Measurements from ENCODE around the gene PI3. TPM values are rescaled to one million over a fixed set of nuclear protein-coding genes. Genes with fewer than 3 reads are reported as not detected.

The PI3 gene
- total and polyA plus RNA-seq, 8 donors = 0.25 to 165 (median 1.4) TPM; not detected in 5

GRCh38 chr20:45218124-45218523, 43.4 kb downstream of the PI3 start:
- DNase-seq = no peak
- ATAC-seq = no peak
- intact Hi-C loops (cut with DNase I) = no loop called here
- peaks cover 0 to 18% of the 10 kb centered on the region in 2 donors for H3K27me3 ChIP-seq
- no peaks in the 10 kb centered on the region for H3K4me1 ChIP-seq
- no peaks in the 10 kb centered on the region for H3K36me3 ChIP-seq
- no peak overlapping the region for H3K27ac ChIP-seq
- H3K9me3 ChIP-seq = no peaks in the 10 kb centered on the region
- H3K4me3 ChIP-seq = no peak overlapping the region
- TF ChIP-seq CTCF (IDR thresholded peaks at IDR 0.05) = no peak

GRCh38 chr20:45218636-45219035, 43.9 kb downstream of the PI3 start:
- Histone ChIP-seq H3K4me1 (no peaks in the 10 kb centered on the region), H3K27ac (no peak overlapping the region), H3K36me3 (no peaks in the 10 kb centered on the region), H3K9me3 (no peaks in the 10 kb centered on the region), H3K27me3 (peaks cover 0 to 18% of the 10 kb centered on the region in 2 donors), H3K4me3 (no peak overlapping the region)
- intact Hi-C loops (cut with DNase I) = no loop called here
- ATAC-seq (no peak), DNase-seq (no peak)
- no peak for TF ChIP-seq CTCF (IDR thresholded peaks at IDR 0.05)

GRCh38 chr20:45221076-45221475, 46.4 kb downstream of the PI3 start, which contains the start of gene SEMG2:
Gene SEMG2 (plus strand): TSS chr20:45221373. CDS start chr20:45221390, 17 bp downstream.
- no peak for DNase-seq
- Histone ChIP-seq H3K27me3 (peaks cover 0 to 12% of the 10 kb centered on the region in 2 donors), H3K4me3 (no peak within 1 kb of the TSS), H3K36me3 (no peaks in the 10 kb centered on the region), H3K27ac (no peak within 1 kb of the TSS), H3K4me1 (no peaks in the 10 kb centered on the region), H3K9me3 (no peaks in the 10 kb centered on the region)
- intact Hi-C loops (cut with DNase I) = no loop called here
- ATAC-seq = no peak
- no peak for TF ChIP-seq CTCF (IDR thresholded peaks at IDR 0.05)

GRCh38 chr20:45223136-45223535, 48.4 kb downstream of the PI3 start:
- Histone ChIP-seq H3K4me3 (no peak overlapping the region), H3K27ac (no peak overlapping the region), H3K27me3 (peaks cover 0 to 19% of the 10 kb centered on the region in 2 donors), H3K36me3 (no peaks in the 10 kb centered on the region), H3K9me3 (no peaks in the 10 kb centered on the region), H3K4me1 (no peaks in the 10 kb centered on the region)
- ATAC-seq (no peak), DNase-seq (no peak)
- TF ChIP-seq CTCF (IDR thresholded peaks at IDR 0.05) = no peak
- intact Hi-C loops (cut with DNase I) = no loop called here

Other genes starting within 250 kb of the PI3 start
- 10 to 100 TPM; 18.1 to 18.6 TPM for gene TOMM34, start 214.5 kb upstream of the PI3 start, total RNA-seq
- 10 to 100 TPM; 22.7 to 26.8 (median 24.5) TPM for gene TOMM34, start 214.5 kb upstream of the PI3 start, polyA plus RNA-seq (ENCODE audit: insufficient read length in 6 of 6)
- 10 to 100 TPM; 33.6 to 63.7 TPM for gene STK4, start 208.4 kb upstream of the PI3 start, total RNA-seq
- 10 to 100 TPM; 25.0 to 30.6 (median 26.6) TPM for gene STK4, start 208.4 kb upstream of the PI3 start, polyA plus RNA-seq (ENCODE audit: insufficient read length in 6 of 6)
- gene KCNS1, start 73.8 kb upstream of the PI3 start, total RNA-seq = under 1 TPM; 0.97 to 0.99 TPM
- gene KCNS1, start 73.8 kb upstream of the PI3 start, polyA plus RNA-seq (ENCODE audit: insufficient read length in 6 of 6) = under 1 TPM in 5 of 6 donors, not detected in 1; 0.05 to 0.10 (median 0.07) TPM
- gene WFDC5, start 59.7 kb upstream of the PI3 start, total RNA-seq = under 1 TPM; 0.32 to 0.37 TPM
- not detected for gene WFDC5, start 59.7 kb upstream of the PI3 start, polyA plus RNA-seq (ENCODE audit: insufficient read length in 6 of 6)
- gene WFDC12, start 50.4 kb upstream of the PI3 start, total RNA-seq = under 1 TPM; 0.44 to 0.73 TPM
- not detected for gene WFDC12, start 50.4 kb upstream of the PI3 start, polyA plus RNA-seq (ENCODE audit: insufficient read length in 6 of 6)
- gene SEMG1, start 32.1 kb downstream of the PI3 start, total RNA-seq = under 1 TPM in 1 of 2 donors, not detected in 1; 0.31 TPM
- not detected for gene SEMG1, start 32.1 kb downstream of the PI3 start, polyA plus RNA-seq (ENCODE audit: insufficient read length in 6 of 6)
- not detected for gene SEMG2, start 46.5 kb downstream of the PI3 start, total RNA-seq
- not detected for gene SEMG2, start 46.5 kb downstream of the PI3 start, polyA plus RNA-seq (ENCODE audit: insufficient read length in 6 of 6)
- 100 to 1,000 TPM; 496 to 672 TPM for gene SLPI, start 79.7 kb downstream of the PI3 start, total RNA-seq
- 1 to 10 TPM; 1.9 to 5.8 (median 4.1) TPM for gene SLPI, start 79.7 kb downstream of the PI3 start, polyA plus RNA-seq (ENCODE audit: insufficient read length in 6 of 6)
- not detected for gene RBPJL, start 131.9 kb downstream of the PI3 start, total RNA-seq
- gene RBPJL, start 131.9 kb downstream of the PI3 start, polyA plus RNA-seq (ENCODE audit: insufficient read length in 6 of 6) = not detected
- gene MATN4, start 133.4 kb downstream of the PI3 start, total RNA-seq = under 1 TPM in 1 of 2 donors, not detected in 1; 0.23 TPM
- gene MATN4, start 133.4 kb downstream of the PI3 start, polyA plus RNA-seq (ENCODE audit: insufficient read length in 6 of 6) = under 1 TPM in 3 of 6 donors, not detected in 3; 0.07 to 0.14 (median 0.11) TPM
- 100 to 1,000 TPM; 199 to 329 TPM for gene SDC4, start 173.5 kb downstream of the PI3 start, total RNA-seq
- gene SDC4, start 173.5 kb downstream of the PI3 start, polyA plus RNA-seq (ENCODE audit: insufficient read length in 6 of 6) = 100 to 1,000 TPM; 183 to 284 (median 206) TPM
- 10 to 100 TPM; 44.3 to 48.8 TPM for gene SYS1, start 188.3 kb downstream of the PI3 start, total RNA-seq
- gene SYS1, start 188.3 kb downstream of the PI3 start, polyA plus RNA-seq (ENCODE audit: insufficient read length in 6 of 6) = 10 to 100 TPM; 20.8 to 27.3 (median 23.1) TPM
- under 1 TPM in 1 of 2 donors, not detected in 1; 0.44 TPM for gene TP53TG5, start 203.4 kb downstream of the PI3 start, total RNA-seq
- gene TP53TG5, start 203.4 kb downstream of the PI3 start, polyA plus RNA-seq (ENCODE audit: insufficient read length in 6 of 6) = 1 to 10 TPM in 5 of 6 donors, under 1 TPM in 1; 1.00 to 2.0 (median 1.6) TPM
- 10 to 100 TPM; 53.1 to 66.4 TPM for gene DBNDD2, start 233.4 kb downstream of the PI3 start, total RNA-seq
- 10 to 100 TPM; 18.9 to 22.9 (median 20.4) TPM for gene DBNDD2, start 233.4 kb downstream of the PI3 start, polyA plus RNA-seq (ENCODE audit: insufficient read length in 6 of 6)
- 10 to 100 TPM; 85.7 to 90.9 TPM for gene PIGT, start 241.2 kb downstream of the PI3 start, total RNA-seq
- gene PIGT, start 241.2 kb downstream of the PI3 start, polyA plus RNA-seq (ENCODE audit: insufficient read length in 6 of 6) = 10 to 100 TPM; 72.8 to 96.7 (median 79.9) TPM

Data from left lung (tissue), 10 donors.